Measurements from ENCODE around the gene MAP3K19. TPM values are rescaled to one million over a fixed set of nuclear protein-coding genes. Genes with fewer than 3 reads are reported as not detected.

MAP3K19 gene
- polyA plus RNA-seq, 1 experiment = not detected

DNA sequence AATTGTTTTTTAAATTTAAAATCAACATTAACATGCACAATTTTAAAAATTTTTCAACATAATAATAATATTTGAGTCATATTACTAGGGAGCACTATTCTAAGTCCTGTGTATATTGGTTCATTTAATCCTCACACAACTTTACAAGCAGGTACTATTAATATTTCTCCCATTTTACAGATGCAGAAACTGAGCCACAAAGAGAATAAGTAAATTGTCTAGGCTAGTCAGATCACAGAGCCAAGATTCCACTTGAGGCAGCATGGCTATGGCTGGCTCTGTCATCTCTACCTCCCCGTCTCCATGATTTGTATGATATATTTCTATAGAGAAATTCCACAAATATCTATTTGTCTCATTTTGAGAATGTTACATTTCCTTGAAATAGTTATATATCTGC is 113.5 kb downstream of the MAP3K19 start:
- TF ChIP-seq, protein P1, sequence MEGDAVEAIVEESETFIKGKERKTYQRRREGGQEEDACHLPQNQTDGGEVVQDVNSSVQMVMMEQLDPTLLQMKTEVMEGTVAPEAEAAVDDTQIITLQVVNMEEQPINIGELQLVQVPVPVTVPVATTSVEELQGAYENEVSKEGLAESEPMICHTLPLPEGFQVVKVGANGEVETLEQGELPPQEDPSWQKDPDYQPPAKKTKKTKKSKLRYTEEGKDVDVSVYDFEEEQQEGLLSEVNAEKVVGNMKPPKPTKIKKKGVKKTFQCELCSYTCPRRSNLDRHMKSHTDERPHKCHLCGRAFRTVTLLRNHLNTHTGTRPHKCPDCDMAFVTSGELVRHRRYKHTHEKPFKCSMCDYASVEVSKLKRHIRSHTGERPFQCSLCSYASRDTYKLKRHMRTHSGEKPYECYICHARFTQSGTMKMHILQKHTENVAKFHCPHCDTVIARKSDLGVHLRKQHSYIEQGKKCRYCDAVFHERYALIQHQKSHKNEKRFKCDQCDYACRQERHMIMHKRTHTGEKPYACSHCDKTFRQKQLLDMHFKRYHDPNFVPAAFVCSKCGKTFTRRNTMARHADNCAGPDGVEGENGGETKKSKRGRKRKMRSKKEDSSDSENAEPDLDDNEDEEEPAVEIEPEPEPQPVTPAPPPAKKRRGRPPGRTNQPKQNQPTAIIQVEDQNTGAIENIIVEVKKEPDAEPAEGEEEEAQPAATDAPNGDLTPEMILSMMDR (IDR thresholded peaks at IDR 0.05; ENCODE audit: low read depth, low read length) = no peak
- DNase-seq (ENCODE audit: low read depth, low spot score) = no peak
- CTCF ChIA-PET = no interaction called here
- Histone ChIP-seq H3K9me3 (ENCODE audit: control insufficient read depth, insufficient read depth, low read length) (no peaks in the 10 kb centered on the region), H3K27ac (ENCODE audit: low read depth, low read length) (no peak overlapping the region), H3K27me3 (ENCODE audit: control insufficient read depth, insufficient read depth, low read length) (no peaks in the 10 kb centered on the region), H3K4me3 (ENCODE audit: low read depth, low read length) (no peak overlapping the region)
- POLR2A ChIA-PET = no interaction called here

DNA sequence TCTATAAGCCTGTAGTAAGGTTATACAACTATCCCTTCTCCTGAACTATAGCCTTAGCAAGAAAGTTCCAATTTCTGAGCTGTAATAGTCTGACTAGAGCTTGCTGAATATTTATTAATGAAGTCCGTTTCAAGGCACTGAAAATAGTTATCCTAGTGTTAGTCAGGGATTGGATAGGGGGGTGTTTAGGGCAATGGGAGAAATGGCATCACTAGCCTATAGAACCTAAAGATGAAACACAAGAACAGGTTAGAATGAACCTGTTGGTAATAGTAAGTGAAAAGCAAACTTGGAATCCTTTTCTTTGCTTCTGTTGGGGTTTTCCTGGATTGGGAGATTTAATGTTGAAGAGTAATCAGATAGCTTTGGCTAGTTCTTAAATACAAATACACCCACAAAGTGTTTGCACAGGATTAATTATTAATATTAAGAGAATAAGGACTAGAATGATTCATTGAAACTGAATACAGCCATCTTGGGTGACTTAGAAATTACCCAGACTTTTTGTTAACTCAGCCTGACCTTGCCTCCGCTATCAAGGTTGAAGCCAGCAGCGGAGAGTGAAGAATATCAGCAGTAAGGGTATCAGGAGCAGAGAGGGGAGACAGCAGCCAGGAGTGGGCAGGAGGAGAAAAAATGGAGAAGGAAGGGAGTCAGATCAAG is 114.3 kb downstream of the MAP3K19 start:
- no peak overlapping the region for H3K4me3 ChIP-seq (ENCODE audit: low read depth, low read length)
- POLR2A ChIA-PET = no interaction called here

DNA sequence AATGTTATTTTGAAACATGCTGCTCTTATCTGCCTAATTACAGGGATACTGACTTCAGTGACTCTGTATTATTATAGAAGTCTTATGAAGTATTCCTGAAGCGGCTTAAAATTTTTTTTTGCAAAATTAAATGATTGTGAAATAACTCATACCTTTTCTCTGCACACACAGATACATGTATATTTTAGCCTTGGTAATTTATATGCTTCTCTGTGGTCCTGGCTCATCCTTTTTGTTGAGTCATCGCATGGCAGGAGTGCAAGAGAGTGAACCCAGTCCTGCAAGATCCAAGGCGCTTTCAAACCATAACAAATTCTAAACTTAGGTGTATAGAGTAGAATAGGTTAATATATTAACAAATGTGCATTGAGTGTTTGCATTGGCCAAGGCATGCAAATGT is 120.1 kb downstream of the MAP3K19 start:
- Histone ChIP-seq H3K27ac (ENCODE audit: low read depth, low read length) (no peak overlapping the region), H3K4me3 (ENCODE audit: low read depth, low read length) (no peak overlapping the region), H3K9me3 (ENCODE audit: control insufficient read depth, insufficient read depth, low read length) (no peaks in the 10 kb centered on the region), H3K27me3 (ENCODE audit: control insufficient read depth, insufficient read depth, low read length) (no peaks in the 10 kb centered on the region)
- no peak for DNase-seq (ENCODE audit: low read depth, low spot score)
- ChIA-PET CTCF (no interaction called here), POLR2A (no interaction called here)
- TF ChIP-seq, protein P1 (IDR thresholded peaks at IDR 0.05; ENCODE audit: low read depth, low read length) = no peak

More for the DNA sequence above, 114.3 kb downstream of the MAP3K19 start:
- no peak for DNase-seq (ENCODE audit: low read depth, low spot score)
- H3K9me3 ChIP-seq (ENCODE audit: control insufficient read depth, insufficient read depth, low read length) = no peaks in the 10 kb centered on the region
- no peak overlapping the region for H3K27ac ChIP-seq (ENCODE audit: low read depth, low read length)
- H3K27me3 ChIP-seq (ENCODE audit: control insufficient read depth, insufficient read depth, low read length) = no peaks in the 10 kb centered on the region
- CTCF ChIA-PET = interaction anchor here (0.8 kb wide), 1 partner anchor 9 kb away, joined by 3 read pairs; no protein-coding TSS in a partner anchor
- TF ChIP-seq, protein P1 (IDR thresholded peaks at IDR 0.05; ENCODE audit: low read depth, low read length) = no peak

DNA sequence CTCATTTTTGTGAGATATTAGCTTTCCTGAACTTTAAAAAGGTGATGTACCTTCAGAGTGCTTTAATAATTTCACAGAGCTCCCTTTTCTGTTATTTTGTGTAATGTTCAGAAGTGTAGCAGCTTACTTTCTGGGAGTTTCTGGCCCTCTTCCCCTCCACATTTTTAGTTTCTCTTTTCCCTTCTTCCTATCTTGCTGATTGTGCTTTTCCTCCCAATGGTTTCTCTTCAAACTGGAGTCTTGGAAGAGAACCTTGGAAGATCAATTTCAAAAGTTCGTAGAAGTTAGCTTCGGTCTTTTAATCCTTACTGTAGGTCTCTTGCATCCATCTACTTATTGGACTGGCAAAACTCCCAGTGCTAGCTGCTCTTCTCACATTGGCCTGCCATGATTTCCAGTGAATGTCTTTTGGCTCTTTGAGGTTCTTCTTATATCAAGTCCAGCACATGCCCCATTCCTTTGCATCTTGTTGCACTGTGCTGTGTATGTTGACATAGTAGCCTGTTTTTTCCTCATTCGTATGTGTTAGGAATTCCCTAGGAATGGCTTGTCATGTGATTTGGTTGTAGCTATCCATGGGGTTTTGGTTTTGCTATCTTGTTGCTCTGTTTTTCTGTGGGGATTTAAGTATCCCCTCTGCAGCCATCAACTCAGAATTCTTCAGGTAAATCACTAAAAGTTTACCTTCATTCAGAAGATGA is 120.9 kb downstream of the MAP3K19 start:
- no peak for DNase-seq (ENCODE audit: low read depth, low spot score)
- Histone ChIP-seq H3K27me3 (ENCODE audit: control insufficient read depth, insufficient read depth, low read length) (no peaks in the 10 kb centered on the region), H3K27ac (ENCODE audit: low read depth, low read length) (no peak overlapping the region), H3K9me3 (ENCODE audit: control insufficient read depth, insufficient read depth, low read length) (no peaks in the 10 kb centered on the region), H3K4me3 (ENCODE audit: low read depth, low read length) (no peak overlapping the region)
- TF ChIP-seq, protein P1 (IDR thresholded peaks at IDR 0.05; ENCODE audit: low read depth, low read length) = no peak
- ChIA-PET POLR2A (no interaction called here), CTCF (interaction anchor here (0.7 kb wide), 1 partner anchor 467 kb away, joined by 13 read pairs; no protein-coding TSS in a partner anchor)

DNA sequence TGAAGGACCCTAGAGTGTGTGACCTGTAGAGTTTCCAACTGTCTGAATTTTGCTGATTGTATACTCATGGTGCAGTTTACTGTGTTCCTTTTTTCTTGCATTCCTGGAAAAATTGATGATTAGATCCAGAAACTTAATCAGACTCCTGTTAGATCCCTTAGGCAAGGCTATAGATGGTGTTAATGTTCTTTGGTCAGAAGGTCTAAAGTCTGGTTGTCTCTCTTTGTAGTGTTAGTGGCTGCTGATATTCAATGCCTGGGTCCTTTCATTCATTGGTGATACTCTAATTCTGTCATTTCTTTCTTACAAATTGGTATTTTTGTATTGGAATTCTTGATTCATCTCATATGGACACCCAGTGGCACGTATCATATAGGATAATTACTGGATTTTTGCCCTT is 122.3 kb downstream of the MAP3K19 start:
- ChIA-PET CTCF (no interaction called here), POLR2A (no interaction called here)
- Histone ChIP-seq H3K27ac (ENCODE audit: low read depth, low read length) (no peak overlapping the region), H3K9me3 (ENCODE audit: control insufficient read depth, insufficient read depth, low read length) (no peaks in the 10 kb centered on the region), H3K4me3 (ENCODE audit: low read depth, low read length) (no peak overlapping the region), H3K27me3 (ENCODE audit: control insufficient read depth, insufficient read depth, low read length) (no peaks in the 10 kb centered on the region)
- TF ChIP-seq, protein P1 (IDR thresholded peaks at IDR 0.05; ENCODE audit: low read depth, low read length) = no peak
- no peak for DNase-seq (ENCODE audit: low read depth, low spot score)
